Measurements from ENCODE around the gene ALDH9A1. TPM values are rescaled to one million over a fixed set of nuclear protein-coding genes. Genes with fewer than 3 reads are reported as not detected.

ALDH9A1 gene
- total and polyA plus RNA-seq, 7 donors, result 30.4 to 69.3 (median 40.9) TPM

DNA sequence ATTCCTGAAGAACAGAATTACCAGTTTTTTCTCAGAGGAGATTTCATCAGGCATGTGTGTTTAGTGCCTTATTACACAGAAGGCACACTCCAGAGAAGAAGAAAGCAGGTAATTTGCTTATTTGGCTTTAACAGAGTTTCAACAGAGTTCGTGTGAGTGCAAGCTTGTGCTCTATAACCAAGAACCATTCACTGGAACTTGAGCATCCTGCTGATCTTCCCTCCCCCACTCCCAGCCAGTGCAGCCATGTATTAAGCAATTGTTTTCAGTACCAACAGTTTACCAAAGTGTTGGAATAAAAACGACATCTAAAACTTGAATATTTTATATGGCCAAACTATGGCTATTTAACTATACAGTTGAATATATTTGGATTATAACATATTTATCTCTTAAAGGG is 63.0 kb downstream of the ALDH9A1 start:
- Histone ChIP-seq H3K36me3 (ENCODE audit: insufficient read depth in 1 of 2, low read depth in 1 of 2) (peaks cover 0 to 38% of the 10 kb centered on the region in 2 donors), H3K27me3 (ENCODE audit: insufficient read depth in 3 of 3, low read length in 2 of 3) (no peaks in the 10 kb centered on the region), H3K27ac (peak overlapping the region; percentile 56), H3K9me3 (no peaks in the 10 kb centered on the region), H3K4me1 (peaks cover 81% of the 10 kb centered on the region), H3K4me3 (no peak overlapping the region)
- DNase-seq (no peak), ATAC-seq (no peak)
- TF ChIP-seq, protein P1, sequence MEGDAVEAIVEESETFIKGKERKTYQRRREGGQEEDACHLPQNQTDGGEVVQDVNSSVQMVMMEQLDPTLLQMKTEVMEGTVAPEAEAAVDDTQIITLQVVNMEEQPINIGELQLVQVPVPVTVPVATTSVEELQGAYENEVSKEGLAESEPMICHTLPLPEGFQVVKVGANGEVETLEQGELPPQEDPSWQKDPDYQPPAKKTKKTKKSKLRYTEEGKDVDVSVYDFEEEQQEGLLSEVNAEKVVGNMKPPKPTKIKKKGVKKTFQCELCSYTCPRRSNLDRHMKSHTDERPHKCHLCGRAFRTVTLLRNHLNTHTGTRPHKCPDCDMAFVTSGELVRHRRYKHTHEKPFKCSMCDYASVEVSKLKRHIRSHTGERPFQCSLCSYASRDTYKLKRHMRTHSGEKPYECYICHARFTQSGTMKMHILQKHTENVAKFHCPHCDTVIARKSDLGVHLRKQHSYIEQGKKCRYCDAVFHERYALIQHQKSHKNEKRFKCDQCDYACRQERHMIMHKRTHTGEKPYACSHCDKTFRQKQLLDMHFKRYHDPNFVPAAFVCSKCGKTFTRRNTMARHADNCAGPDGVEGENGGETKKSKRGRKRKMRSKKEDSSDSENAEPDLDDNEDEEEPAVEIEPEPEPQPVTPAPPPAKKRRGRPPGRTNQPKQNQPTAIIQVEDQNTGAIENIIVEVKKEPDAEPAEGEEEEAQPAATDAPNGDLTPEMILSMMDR (IDR thresholded peaks at IDR 0.05), result no peak
- intact Hi-C loops (cut with DNase I), result no loop called here
- WGBS, 3 donors, result 26 to 54% (median 39%) methylated on average over 2 of the region's 2 CpGs

DNA sequence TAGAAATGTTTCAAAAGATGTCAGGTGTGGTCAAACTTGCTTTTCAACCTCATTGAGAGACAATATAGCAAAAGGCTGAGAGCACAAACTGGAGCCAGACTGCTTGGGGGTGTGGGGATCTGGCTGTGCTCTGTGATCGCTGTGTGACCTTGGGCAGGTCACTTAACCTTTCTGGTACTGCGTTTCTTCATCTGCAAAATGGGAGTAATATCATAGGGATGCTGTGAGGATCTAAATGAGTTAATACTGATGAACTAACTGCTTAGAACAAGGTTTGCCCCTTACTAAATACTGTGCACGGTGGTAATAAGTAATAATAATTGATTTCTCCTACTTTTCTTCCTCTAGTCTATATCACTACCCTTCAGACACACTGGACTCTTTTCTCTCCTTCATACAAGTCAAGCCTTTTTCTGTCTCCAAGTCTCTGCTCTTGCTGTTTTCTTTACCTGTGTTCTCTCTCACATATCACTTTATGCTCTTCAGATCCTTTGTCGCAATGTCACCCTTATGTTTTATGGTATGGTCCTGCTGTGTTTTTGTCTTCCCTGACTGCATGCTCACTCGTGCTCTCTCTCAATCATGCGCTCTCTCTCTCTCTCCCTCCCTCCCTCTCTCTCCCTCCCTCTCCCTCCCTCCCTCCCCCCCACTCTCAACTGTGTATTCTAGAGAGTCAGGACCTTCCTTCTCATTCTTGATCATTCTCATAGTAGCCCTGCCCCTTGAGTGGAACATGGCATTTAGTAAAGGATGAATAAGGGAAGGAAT is 64.0 kb downstream of the ALDH9A1 start:
- 67 to 83% (median 74%) methylated on average over 6 of the region's 6 CpGs for WGBS, 3 donors
- peaks cover 72% of the 10 kb centered on the region for H3K4me1 ChIP-seq
- TF ChIP-seq, protein P1 (IDR thresholded peaks at IDR 0.05), result no peak
- peak overlapping the region; percentile 95 for H3K4me3 ChIP-seq
- no peak for ATAC-seq
- H3K27me3 ChIP-seq (ENCODE audit: insufficient read depth in 3 of 3, low read length in 2 of 3), result no peaks in the 10 kb centered on the region
- peak overlapping the region; percentile 99 for H3K27ac ChIP-seq
- H3K9me3 ChIP-seq, result no peaks in the 10 kb centered on the region
- H3K36me3 ChIP-seq (ENCODE audit: insufficient read depth in 1 of 2, low read depth in 1 of 2), result peaks cover 0 to 28% of the 10 kb centered on the region in 2 donors
- no peak for DNase-seq
- intact Hi-C loops (cut with DNase I), result loop anchor here in 1 of 2 donors (5.0 kb wide), 2 partner anchors 63 to 193 kb away; partner anchors contain the start of genes ALDH9A1 and UCK2

DNA sequence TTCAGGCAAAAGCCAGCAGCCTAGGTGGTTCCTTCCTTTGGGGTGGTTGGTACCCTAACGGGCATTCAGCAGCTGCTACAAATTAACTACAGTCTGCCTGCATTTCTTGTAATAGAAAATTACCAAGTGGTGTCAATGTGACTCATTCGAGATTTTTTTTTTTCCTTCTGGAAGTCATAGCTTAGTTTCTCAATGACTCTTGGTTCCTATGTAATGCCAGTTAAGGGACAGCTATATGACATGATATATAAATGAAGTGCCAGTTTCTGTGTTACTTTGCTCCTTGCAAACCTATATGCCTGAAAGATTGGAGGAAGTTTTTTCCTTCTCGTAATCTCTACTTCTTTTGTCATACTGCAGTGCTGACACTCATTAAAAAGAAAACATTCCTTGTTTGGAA is 64.7 kb downstream of the ALDH9A1 start:
- H3K36me3 ChIP-seq (ENCODE audit: insufficient read depth in 1 of 2, low read depth in 1 of 2), result peaks cover 0 to 20% of the 10 kb centered on the region in 2 donors
- no peaks in the 10 kb centered on the region for H3K27me3 ChIP-seq (ENCODE audit: insufficient read depth in 3 of 3, low read length in 2 of 3)
- peak overlapping the region; percentile 99 for H3K27ac ChIP-seq
- intact Hi-C loops (cut with DNase I), result loop anchor here in 1 of 2 donors (5.0 kb wide), 2 partner anchors 64 to 194 kb away; partner anchors contain the start of genes ALDH9A1 and UCK2
- no peaks in the 10 kb centered on the region for H3K9me3 ChIP-seq
- H3K4me1 ChIP-seq, result peaks cover 65% of the 10 kb centered on the region
- DNase-seq (no peak), ATAC-seq (peak in 1 of 4 donors; percentile 5)
- TF ChIP-seq, protein P1 (IDR thresholded peaks at IDR 0.05), result no peak
- WGBS, 3 donors, result 21 to 43% (median 27%) methylated on average over 3 of the region's 3 CpGs
- peak overlapping the region; percentile 95 for H3K4me3 ChIP-seq

DNA sequence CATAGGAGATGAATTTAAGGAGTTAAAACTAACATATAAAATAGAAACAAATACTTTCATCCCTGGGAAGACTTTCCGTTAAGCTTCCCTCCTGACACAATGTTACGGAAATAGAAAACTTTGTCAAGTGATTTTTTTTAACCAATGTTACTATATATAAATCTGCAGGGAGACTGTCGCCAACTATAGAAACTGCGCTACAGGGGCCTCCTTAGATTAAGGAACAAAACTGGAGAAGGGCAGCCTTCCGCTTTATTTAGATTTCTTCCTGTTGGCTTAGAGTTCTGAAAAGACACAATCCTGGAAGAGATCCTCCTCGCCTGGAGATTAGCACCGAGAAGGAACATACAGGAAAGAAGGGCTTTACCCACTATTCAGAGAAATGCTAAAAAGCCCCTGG is 65.9 kb downstream of the ALDH9A1 start:
- peaks cover 0 to 13% of the 10 kb centered on the region in 2 donors for H3K36me3 ChIP-seq (ENCODE audit: insufficient read depth in 1 of 2, low read depth in 1 of 2)
- peak overlapping the region; percentile 95 for H3K4me3 ChIP-seq
- ATAC-seq (peak in 3 of 4 donors; percentile 45 to 69 (median 51)), DNase-seq (no peak)
- no peaks in the 10 kb centered on the region for H3K9me3 ChIP-seq
- H3K27me3 ChIP-seq (ENCODE audit: insufficient read depth in 3 of 3, low read length in 2 of 3), result no peaks in the 10 kb centered on the region
- intact Hi-C loops (cut with DNase I), result loop anchor here in 1 of 2 donors (5.0 kb wide), 2 partner anchors 65 to 195 kb away; partner anchors contain the start of genes ALDH9A1 and UCK2
- peak overlapping the region; percentile 99 for H3K27ac ChIP-seq
- TF ChIP-seq, protein P1 (IDR thresholded peaks at IDR 0.05), result no peak
- 2 to 9% (median 5%) methylated on average over 7 of the region's 7 CpGs for WGBS, 3 donors
- H3K4me1 ChIP-seq, result peaks cover 54% of the 10 kb centered on the region

Data from psoas muscle (tissue), 8 donors.